GM18867 (cell line): ENCODE measurements around the gene ATP8A2.

Experiments
- ATAC-seq: cut with Tn5 transposase; IDR thresholded peaks from one replicate; pipeline ENCODE4 v1.9.1; 2021; ENCODE audit warnings: mild to moderate bottlenecking, moderate library complexity; ENCODE audit not compliant: unreplicated experiment

ATP8A2 gene

GRCh38 chr13:25987987-25988386 lies 616.2 kb downstream of the ATP8A2 start:
- no peak for ATAC-seq

GRCh38 chr13:25988661-25989060 lies 616.9 kb downstream of the ATP8A2 start:
- ATAC-seq, result no peak

GRCh38 chr13:25990801-25991200 lies 619.0 kb downstream of the ATP8A2 start:
- no peak for ATAC-seq

GRCh38 chr13:25992076-25992475 lies 620.3 kb downstream of the ATP8A2 start:
- ATAC-seq, result no peak

GRCh38 chr13:26007261-26008125 lies 635.7 kb downstream of the ATP8A2 start:
- no peak for ATAC-seq

- no peak for ATAC-seq
Observed at GRCh38 chr13:26010487-26011207, 638.9 kb downstream of the ATP8A2 start.

- ATAC-seq, result no peak
Observed at GRCh38 chr13:26011208-26011573, 639.4 kb downstream of the ATP8A2 start.

- no peak for ATAC-seq
Observed at GRCh38 chr13:26011996-26012821, 640.4 kb downstream of the ATP8A2 start.

- no peak for ATAC-seq
Observed at GRCh38 chr13:26012995-26013394, 641.2 kb downstream of the ATP8A2 start.

- no peak for ATAC-seq
Observed at GRCh38 chr13:26015271-26016125, 643.7 kb downstream of the ATP8A2 start.

GRCh38 chr13:26016189-26016588 lies 644.4 kb downstream of the ATP8A2 start:
- no peak for ATAC-seq

GRCh38 chr13:26017196-26017921 lies 645.6 kb downstream of the ATP8A2 start:
- no peak for ATAC-seq

- no peak for ATAC-seq
Observed at GRCh38 chr13:26017932-26018665, 646.3 kb downstream of the ATP8A2 start.

GRCh38 chr13:26019251-26019650 lies 647.5 kb downstream of the ATP8A2 start:
- ATAC-seq, result no peak

GRCh38 chr13:26019881-26020870 lies 648.4 kb downstream of the ATP8A2 start:
- no peak for ATAC-seq

- ATAC-seq, result no peak
Observed at GRCh38 chr13:26020891-26021290, 649.1 kb downstream of the ATP8A2 start.

- no peak for ATAC-seq
Observed at GRCh38 chr13:26021516-26021915, 649.7 kb downstream of the ATP8A2 start.

- ATAC-seq, result no peak
Observed at GRCh38 chr13:26021956-26022355, 650.2 kb downstream of the ATP8A2 start.
